Sigmoid colon (tissue), 4 donors: Measurements from ENCODE around the gene HACD2.

Source experiments
- CTCF ChIP-seq, 4 experiments: fragments of 450-650 bp in 3 of 4; fragments of 200-600 bp in 1 of 4; IDR thresholded peaks; one replicate each; pipeline ENCODE4 v1.5.1; 2016 to 2019; ENCODE audit warnings: antibody characterized with exemption in 4 of 4, mild to moderate bottlenecking in 3 of 4, moderate library complexity in 2 of 4
- EP300 ChIP-seq, 4 donors: sonication (generic); formaldehyde crosslinking; IDR thresholded peaks; one replicate each; pipeline ENCODE4 v1.6.1; 2017; ENCODE audit warnings: antibody characterized with exemption in 4 of 4

- TF ChIP-seq EP300 (IDR thresholded peaks at IDR 0.05) (no peak), CTCF (IDR thresholded peaks at IDR 0.05) (no peak)
Measured at GRCh38 chr3:123606527-123606926, 21.7 kb upstream of the HACD2 start.
